ENCODE data around the gene SLC14A1. TPM values are rescaled to one million over a fixed set of nuclear protein-coding genes. Genes with fewer than 3 reads are reported as not detected.

The SLC14A1 gene
- total RNA-seq, 2 donors from 2014 or later: 11.4 to 23.9 TPM

GRCh38 chr18:45787346-45787745 lies 63.4 kb downstream of the SLC14A1 start:
- Histone ChIP-seq H3K4me1 (peaks cover 0 to 4% of the 10 kb centered on the region in 2 donors), H3K36me3 (no peaks in the 10 kb centered on the region), H3K27me3 (no peaks in the 10 kb centered on the region), H3K27ac (no peak overlapping the region), H3K9me3 (no peaks in the 10 kb centered on the region), H3K4me3 (no peak overlapping the region)
- no peak for TF ChIP-seq CTCF (IDR thresholded peaks at IDR 0.05)
- no peak for DNase-seq (ENCODE audit: low spot score)

- H3K27me3 ChIP-seq: no peaks in the 10 kb centered on the region
- TF ChIP-seq CTCF (IDR thresholded peaks at IDR 0.05): no peak
- H3K9me3 ChIP-seq: no peaks in the 10 kb centered on the region
- peaks cover 0 to 4% of the 10 kb centered on the region in 2 donors for H3K4me1 ChIP-seq
- H3K27ac ChIP-seq: no peak overlapping the region
- H3K4me3 ChIP-seq: no peak overlapping the region
- H3K36me3 ChIP-seq: no peaks in the 10 kb centered on the region
- DNase-seq (ENCODE audit: low spot score): no peak
Measured at GRCh38 chr18:45788861-45789260, 64.9 kb downstream of the SLC14A1 start.

GRCh38 chr18:45792506-45793263 lies 68.7 kb downstream of the SLC14A1 start:
- Histone ChIP-seq H3K27ac (no peak overlapping the region), H3K27me3 (no peaks in the 10 kb centered on the region), H3K4me3 (no peak overlapping the region), H3K9me3 (no peaks in the 10 kb centered on the region), H3K4me1 (no peaks in the 10 kb centered on the region), H3K36me3 (no peaks in the 10 kb centered on the region)
- no peak for TF ChIP-seq CTCF (IDR thresholded peaks at IDR 0.05)
- no peak for DNase-seq (ENCODE audit: low spot score)

- no peak for DNase-seq (ENCODE audit: low spot score)
- Histone ChIP-seq H3K4me3 (no peak overlapping the region), H3K9me3 (no peaks in the 10 kb centered on the region), H3K36me3 (no peaks in the 10 kb centered on the region), H3K27ac (no peak overlapping the region), H3K4me1 (no peaks in the 10 kb centered on the region), H3K27me3 (no peaks in the 10 kb centered on the region)
- TF ChIP-seq CTCF (IDR thresholded peaks at IDR 0.05): no peak
Measured at GRCh38 chr18:45793264-45793965, 69.4 kb downstream of the SLC14A1 start.

GRCh38 chr18:45801416-45802004 lies 77.5 kb downstream of the SLC14A1 start:
- Histone ChIP-seq H3K36me3 (no peaks in the 10 kb centered on the region), H3K27me3 (no peaks in the 10 kb centered on the region), H3K27ac (no peak overlapping the region), H3K4me1 (no peaks in the 10 kb centered on the region), H3K4me3 (no peak overlapping the region), H3K9me3 (peaks cover 4 to 14% of the 10 kb centered on the region in 2 donors)
- no peak for DNase-seq (ENCODE audit: low spot score)
- TF ChIP-seq CTCF (IDR thresholded peaks at IDR 0.05): no peak

Other genes starting within 250 kb of the SLC14A1 start
- under 1 TPM in 1 of 2 donors, not detected in 1; 0.12 TPM for gene SLC14A2, start 108.7 kb upstream of the SLC14A1 start, total RNA-seq
- gene SIGLEC15, start 101.5 kb downstream of the SLC14A1 start, total RNA-seq: 1 to 10 TPM in 1 of 2 donors, not detected in 1; 1.9 TPM
- 10 to 100 TPM; 25.3 to 33.6 TPM for gene EPG5, start 243.1 kb downstream of the SLC14A1 start, total RNA-seq

Data from right atrium auricular region (tissue), 2 donors.